Urinary bladder (tissue), 4 donors: Measurements from ENCODE around the gene GPR55. TPM values are rescaled to one million over a fixed set of nuclear protein-coding genes. Genes with fewer than 3 reads are reported as not detected.
"Not testable (repeated sequence)": the region's sequence is repeated elsewhere in the genome, so short reads cannot be mapped to it uniquely, and the experiment has no call there.

Source experiments
- DNase-seq: peaks from one replicate; pipeline ENCODE4 v3.0.0-alpha.2; 2015; ENCODE audit errors: extremely low spot score
- H3K27ac ChIP-seq: one replicate; pipeline ENCODE4 v1.5.1; 2013; ENCODE audit warnings: low read depth, mild to moderate bottlenecking, moderate library complexity
- H3K36me3 ChIP-seq: one replicate; pipeline ENCODE4 v1.6.1; 2013; ENCODE audit warnings: mild to moderate bottlenecking, moderate library complexity; ENCODE audit not compliant: insufficient read depth
- H3K4me1 ChIP-seq: one replicate; pipeline ENCODE4 v1.6.1; 2013; ENCODE audit warnings: mild to moderate bottlenecking, moderate library complexity; ENCODE audit not compliant: insufficient read depth
- H3K4me3 ChIP-seq: one replicate; pipeline ENCODE4 v1.5.1; 2013; ENCODE audit warnings: low read depth, low read length
- WGBS: extraction: QIAGEN DNeasy Blood & Tissue Kit; methylation state at CpG from one replicate; pipeline ENCODE4 v1.1.7; 2013; 5-methylcytosine and 5-hydroxymethylcytosine counted together
- polyA plus RNA-seq: library from polyadenylated mRNA; stranded (reverse); fragments of 200-250 nt; gene quantifications from one replicate; pipeline ENCODE4 v1.2.3, GENCODE V29; 2013
- total RNA-seq: library from RNA; depleted of rRNA; stranded (reverse); fragments of >200 nt; gene quantifications from one replicate; pipeline ENCODE4 v1.2.3, GENCODE V29; 2014
- donor health status: healthy with polysubstance abuse.
- donor health status: healthy.

Gene GPR55, protein sequence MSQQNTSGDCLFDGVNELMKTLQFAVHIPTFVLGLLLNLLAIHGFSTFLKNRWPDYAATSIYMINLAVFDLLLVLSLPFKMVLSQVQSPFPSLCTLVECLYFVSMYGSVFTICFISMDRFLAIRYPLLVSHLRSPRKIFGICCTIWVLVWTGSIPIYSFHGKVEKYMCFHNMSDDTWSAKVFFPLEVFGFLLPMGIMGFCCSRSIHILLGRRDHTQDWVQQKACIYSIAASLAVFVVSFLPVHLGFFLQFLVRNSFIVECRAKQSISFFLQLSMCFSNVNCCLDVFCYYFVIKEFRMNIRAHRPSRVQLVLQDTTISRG
- total RNA-seq (0.05 TPM), polyA plus RNA-seq (0.22 TPM)

DNA sequence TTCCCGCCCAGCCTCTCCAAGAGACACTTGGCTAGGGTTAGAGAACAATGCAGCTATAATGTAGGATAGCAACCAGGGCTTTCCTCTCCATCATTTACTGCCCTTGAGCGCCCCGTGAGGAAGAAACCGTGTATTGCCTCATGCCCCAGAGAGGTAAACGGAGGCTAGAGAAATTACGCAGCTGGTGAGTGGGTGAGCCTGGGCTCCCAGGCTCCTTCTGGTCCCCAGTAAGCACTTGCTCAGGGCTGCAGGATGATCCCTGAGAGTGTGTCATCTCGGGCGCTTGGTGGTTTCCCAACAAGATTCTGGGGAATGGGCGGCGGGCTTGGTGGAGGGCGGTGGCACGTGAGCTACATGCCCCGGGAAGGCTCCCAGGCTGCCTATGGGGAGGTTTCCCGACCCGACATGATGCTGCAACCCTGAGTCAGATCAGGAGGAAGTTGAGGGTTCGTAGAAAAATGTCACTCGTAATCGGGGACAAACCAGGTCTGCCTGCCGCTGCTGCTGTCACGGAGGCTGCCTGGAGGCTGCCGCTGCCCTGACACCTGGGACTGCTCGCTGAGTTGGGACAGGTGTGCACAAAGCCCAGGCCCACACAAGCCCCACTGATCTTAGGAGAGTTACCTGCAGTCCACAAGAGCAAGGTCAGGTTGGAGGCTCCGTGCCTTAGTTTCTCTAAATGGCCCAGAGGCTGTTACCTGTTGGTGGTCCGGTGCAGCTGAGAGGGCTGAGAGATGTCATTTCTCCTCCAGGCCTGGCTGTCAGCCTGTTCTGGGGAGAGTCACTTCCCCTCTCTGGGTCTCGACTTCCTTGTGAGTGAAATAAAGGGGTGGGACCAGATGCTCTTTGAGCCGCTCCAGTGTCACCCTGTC is at the start of gene GPR55:
Gene GPR55, minus strand, starts transcription at position 773 of the 872 bp plus-strand sequence. CDS start 14,280 bp downstream, outside the sequence.
- H3K27ac ChIP-seq: no peak within 1 kb of the TSS
- DNase-seq: no peak
- 68% methylated on average over 26 of the region's 26 CpGs for WGBS
- no peaks in the 10 kb centered on the region for H3K4me1 ChIP-seq
- no peaks in the 10 kb centered on the region for H3K36me3 ChIP-seq
- H3K4me3 ChIP-seq: no peak within 1 kb of the TSS

DNA sequence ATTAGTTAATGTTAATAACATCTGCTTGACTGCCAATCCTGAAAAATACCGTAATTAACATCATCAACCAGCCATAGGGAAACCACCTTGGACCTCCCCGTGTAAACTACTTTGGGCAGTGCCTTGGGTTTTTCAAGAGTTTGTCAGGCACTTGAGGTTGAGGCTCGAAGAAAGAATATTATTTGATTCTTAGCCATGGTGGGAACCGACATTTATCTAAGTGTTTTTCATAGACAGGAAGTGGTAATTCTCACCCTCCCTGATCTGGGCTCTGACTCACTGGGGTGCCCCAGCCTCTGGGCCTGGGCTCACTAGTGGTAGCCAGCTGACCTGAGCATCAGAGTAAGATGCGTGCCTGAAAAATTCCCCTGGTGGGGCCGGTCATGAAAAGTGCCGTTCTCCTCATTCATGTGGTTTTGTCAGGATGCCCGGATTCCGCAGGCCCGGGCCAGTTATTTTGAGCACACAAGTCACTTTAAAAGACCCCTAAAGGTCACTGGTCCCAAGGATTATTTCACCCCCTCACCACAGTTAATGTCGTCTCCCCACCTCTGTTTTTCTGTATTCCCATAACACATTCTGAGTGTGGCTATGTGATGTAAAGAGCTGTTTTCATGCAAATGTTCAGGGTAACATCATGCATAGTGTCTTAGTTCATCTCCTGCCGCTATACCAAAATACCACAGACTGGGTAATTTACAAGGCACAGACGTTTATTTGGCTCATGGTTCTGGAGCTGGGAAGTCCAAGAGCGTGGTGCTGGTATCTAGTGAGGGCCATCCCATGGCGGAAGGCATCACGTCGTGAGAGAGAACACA is 49.3 kb upstream of the GPR55 start:
- H3K4me3 ChIP-seq: no peak overlapping the region
- 81% methylated on average over 17 of the region's 17 CpGs for WGBS
- H3K27ac ChIP-seq: no peak overlapping the region
- no peaks in the 10 kb centered on the region for H3K4me1 ChIP-seq
- DNase-seq: no peak
- no peaks in the 10 kb centered on the region for H3K36me3 ChIP-seq

DNA sequence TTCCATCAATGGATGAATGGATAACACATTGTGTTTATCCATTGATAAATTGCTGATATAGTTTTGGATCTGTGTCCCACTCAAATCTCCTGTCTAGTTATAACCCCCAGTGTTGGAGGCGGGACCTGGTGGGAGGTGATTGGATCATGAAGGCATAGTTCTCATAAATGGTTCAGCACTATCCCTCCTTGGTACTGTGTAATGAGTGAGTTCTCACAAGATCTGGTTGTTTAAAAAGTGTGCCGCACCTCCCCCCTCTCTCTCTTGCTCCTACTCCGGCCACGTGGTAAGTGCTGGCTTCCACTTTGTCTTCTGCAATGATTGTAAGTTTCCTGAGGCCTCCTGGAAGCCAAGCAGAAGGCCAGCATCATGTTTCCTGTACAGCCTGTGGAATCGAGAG is 47.0 kb upstream of the GPR55 start:
- WGBS: 77% methylated on average over 5 of the region's 5 CpGs
- H3K4me3 ChIP-seq: no peak overlapping the region
- DNase-seq: no peak
- no peaks in the 10 kb centered on the region for H3K4me1 ChIP-seq
- no peaks in the 10 kb centered on the region for H3K36me3 ChIP-seq
- no peak overlapping the region for H3K27ac ChIP-seq

DNA sequence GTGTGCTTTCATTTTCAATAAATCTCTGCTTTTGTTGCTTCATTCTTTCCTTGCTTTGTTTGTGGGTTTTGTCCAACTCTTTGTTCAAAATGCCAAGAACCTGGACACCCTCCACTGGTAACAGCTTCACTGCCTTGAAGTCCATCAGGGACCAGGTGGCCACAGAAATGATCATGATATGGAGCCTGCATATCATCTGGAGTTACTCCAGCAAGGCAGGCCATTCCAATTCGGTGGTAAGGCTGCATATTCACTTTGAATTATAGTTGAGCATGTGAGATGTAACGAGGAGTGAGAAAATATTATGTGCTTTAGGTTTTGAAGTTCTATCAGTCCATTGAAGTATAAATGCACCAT is 44.6 kb upstream of the GPR55 start:
- Histone ChIP-seq H3K4me3 (no peak overlapping the region), H3K27ac (no peak overlapping the region), H3K36me3 (no peaks in the 10 kb centered on the region), H3K4me1 (no peaks in the 10 kb centered on the region)
- 67% methylated on average over 2 of the region's 2 CpGs for WGBS
- no peak for DNase-seq

DNA sequence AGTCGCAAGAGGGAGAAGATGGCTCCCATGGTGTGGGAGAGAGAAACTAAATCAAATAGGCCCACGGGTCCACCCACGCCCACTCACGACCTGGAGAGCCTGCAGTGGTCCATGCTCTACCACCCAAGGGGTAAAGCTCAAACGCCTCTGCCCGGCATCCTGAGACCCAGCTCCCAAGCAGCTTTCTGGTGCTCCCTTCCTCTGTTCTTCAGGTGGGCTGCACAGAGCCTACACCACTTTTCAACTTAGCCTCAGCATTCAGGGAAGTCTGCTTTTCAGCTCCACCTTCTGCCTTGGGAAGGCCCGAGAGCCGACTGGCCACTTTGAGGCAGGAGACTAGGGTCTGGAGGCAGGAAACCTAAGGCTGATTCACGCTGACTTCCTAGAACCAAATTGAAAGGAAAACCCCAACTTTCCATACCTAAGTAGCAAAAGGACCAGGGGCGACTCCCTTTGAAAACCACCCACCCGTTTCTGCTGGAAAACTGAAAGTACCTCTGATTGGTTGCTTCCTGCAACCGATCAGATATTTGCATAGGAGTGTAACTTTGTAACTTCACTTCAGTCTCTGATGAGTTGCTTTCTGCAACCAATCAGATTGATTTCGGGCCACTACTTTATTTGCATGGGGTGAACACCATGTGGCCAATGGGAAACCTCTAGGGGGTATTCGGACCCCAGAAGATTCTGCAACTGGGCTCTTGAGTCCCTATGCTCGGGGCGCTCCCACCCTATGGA is 44.0 kb upstream of the GPR55 start:
- Histone ChIP-seq H3K27ac (no peak overlapping the region), H3K4me1 (no peaks in the 10 kb centered on the region), H3K36me3 (no peaks in the 10 kb centered on the region), H3K4me3 (no peak overlapping the region)
- DNase-seq: no peak
- 82% methylated on average over 16 of the region's 16 CpGs for WGBS

DNA sequence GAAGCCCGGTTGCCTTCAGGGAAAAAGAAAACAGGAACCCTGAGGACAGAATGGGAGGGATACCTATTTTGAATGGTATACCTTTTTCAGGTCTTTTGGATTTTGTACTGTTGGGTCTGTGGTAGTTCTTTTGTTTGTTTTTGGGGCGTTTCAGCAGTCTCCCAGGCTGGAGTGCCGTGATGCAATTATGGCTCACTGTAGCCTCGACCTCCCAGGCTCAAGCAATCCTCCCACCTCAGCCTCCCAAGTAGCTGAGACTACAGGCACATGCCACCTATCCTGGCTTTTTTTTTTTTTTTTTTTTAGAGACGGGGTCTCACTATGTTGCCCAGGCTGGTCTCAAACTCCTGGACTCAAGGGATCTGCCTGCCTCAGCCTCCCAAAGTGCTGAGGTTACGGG is 43.3 kb upstream of the GPR55 start:
- H3K4me3 ChIP-seq, DNase-seq, H3K4me1 ChIP-seq, H3K36me3 ChIP-seq, H3K27ac ChIP-seq: not testable (repeated sequence)
- WGBS: 92% methylated on average over 6 of the region's 6 CpGs

DNA sequence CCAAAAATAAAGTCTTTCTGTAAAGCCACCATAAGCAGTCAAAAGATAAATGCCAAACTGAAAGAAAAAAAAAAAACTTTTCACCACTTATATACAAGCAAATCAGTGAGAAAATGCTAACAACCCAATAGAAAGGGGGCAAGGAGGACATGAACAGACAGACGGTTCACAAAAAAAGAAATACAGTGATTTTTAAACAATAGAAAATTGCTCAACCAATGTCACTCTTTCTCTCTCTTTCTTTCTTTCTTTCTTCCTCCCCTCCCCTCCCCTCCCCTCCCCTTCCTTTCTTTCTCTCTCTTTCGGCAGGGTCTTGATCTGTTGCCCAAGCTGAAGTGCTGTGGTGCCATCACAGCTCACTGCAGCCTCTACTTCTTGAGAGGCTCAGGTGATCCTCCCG is 42.1 kb upstream of the GPR55 start:
- Histone ChIP-seq H3K4me3 (no peak overlapping the region), H3K27ac (no peak overlapping the region), H3K4me1 (no peaks in the 10 kb centered on the region), H3K36me3 (no peaks in the 10 kb centered on the region)
- DNase-seq: no peak
- WGBS: 72% methylated on average over 3 of the region's 3 CpGs

DNA sequence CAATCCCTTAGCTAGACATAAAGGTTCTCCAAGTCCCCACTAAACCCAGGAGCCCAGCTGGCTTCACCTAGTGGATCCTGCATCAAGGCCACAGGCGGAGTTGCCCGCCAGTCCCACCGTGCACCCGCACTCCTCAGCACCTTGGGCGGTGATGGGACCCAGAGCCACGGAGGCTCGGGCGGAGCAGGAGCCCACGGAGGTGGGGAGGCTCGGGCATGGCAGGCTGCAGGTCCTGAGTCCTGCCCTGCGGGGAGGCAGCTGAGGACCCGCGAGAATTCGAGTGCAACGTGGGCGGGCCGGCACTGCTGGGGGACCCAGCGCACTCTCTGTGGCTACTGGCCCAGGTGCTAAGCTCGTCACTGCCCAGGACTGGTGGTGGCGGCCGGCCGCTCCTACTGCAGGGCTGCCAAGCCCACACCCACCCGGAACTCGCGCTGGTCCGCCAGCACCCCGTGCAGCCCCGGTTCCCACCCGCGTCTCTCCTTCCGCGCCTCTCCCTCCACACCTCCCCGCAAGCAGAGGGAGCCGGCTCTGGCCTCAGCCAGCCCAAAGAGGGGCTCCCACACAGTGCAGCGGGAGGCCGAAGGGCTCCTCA is 39.2 kb upstream of the GPR55 start:
- DNase-seq: no peak
- Histone ChIP-seq H3K36me3 (no peaks in the 10 kb centered on the region), H3K4me1 (no peaks in the 10 kb centered on the region), H3K4me3 (no peak overlapping the region), H3K27ac (no peak overlapping the region)
- 93% methylated on average over 36 of the region's 36 CpGs for WGBS

DNA sequence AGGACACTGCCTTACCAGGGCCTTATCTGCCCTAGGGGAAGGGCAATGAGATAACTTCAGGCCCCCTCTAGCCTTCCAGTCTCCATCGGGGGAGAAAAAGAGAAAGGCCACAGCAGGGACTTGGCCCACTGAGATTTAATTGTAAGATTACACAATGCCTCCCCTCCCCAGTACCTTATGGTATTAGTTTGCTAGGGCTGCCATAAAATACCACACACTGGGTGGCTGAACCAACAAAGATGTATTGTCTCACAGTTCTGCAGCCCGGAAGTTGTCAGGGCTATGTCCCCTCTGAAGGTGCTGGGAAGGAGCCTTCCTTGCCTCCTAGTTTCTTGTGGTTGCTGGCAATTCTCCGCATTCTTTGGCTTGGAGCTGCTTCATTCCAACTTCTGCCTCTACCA is 36.0 kb upstream of the GPR55 start:
- Histone ChIP-seq H3K27ac (no peak overlapping the region), H3K4me3 (no peak overlapping the region), H3K36me3 (no peaks in the 10 kb centered on the region), H3K4me1 (no peaks in the 10 kb centered on the region)
- DNase-seq: no peak
- 67% methylated on average over 3 of the region's 3 CpGs for WGBS

DNA sequence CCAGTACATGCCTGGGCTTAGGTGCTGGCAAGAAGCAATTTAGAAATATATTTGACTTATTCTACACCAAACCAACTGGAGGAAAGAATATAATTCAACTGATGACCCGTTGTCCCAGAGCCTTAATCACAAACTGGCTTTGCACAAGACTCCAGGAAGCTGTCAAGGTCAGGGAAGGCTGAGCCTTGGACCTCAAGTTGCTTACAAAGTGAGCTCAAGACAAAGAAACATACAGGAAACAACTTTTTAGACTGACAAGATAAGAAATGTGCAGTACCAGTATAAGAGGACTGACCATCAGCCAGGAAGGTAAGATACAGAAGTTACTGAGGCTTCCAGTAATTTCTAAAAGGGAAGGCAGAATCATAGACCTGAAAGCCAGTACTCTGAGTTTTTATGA is 35.0 kb upstream of the GPR55 start:
- Histone ChIP-seq H3K36me3 (no peaks in the 10 kb centered on the region), H3K27ac (no peak overlapping the region)

DNA sequence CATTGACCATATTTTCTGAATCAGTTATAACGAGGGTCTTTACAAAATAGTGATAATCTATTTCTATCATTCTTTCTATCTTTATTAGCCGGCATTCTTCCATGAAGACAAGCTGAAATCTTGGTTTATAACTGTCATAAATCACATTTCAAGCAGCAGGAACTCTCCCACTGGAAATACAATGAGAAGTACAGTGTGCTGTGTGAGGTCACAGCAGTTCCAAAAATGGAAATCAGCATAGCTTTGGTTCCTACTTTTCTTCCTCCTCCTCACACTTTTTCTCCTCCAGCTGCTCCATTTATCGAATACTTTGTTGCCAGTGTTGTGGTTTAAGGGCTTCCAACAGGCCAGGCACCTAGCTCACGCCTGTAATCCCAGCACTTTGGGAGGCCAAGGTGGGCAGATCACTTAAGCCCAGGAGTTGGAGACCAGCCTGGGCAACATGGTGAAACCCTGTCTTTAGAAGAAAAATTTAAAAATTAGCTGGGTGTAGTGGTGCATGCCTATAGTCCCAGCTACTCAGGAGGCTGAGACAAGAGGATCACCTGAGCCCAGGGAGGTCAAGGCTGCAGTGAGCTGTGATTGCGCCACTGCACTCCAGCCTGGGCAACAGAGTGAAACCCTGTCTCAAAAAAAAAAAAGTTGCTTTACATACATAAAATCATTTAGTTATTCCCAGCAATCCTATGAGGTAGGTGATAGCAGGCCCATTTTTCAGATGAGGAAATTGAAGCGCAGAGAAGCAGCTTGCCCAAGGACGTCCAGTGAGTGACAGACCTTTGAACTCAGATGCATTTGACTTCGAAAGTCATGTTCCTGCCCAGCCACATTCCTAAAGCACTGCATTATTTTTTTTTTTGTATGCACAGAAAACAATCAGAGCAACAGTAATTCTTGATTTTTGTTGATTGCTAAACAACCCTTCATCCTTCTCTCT is 34.0 kb upstream of the GPR55 start:
- Histone ChIP-seq H3K27ac (no peak overlapping the region), H3K4me3 (no peak overlapping the region), H3K4me1 (no peaks in the 10 kb centered on the region), H3K36me3 (no peaks in the 10 kb centered on the region)
- DNase-seq: no peak
- 78% methylated on average over 8 of the region's 8 CpGs for WGBS

More for the DNA sequence above, 35.0 kb upstream of the GPR55 start:
- no peak for DNase-seq
- WGBS: 50% methylated on average over 1 of the region's 1 CpG
- no peak overlapping the region for H3K4me3 ChIP-seq
- H3K4me1 ChIP-seq: no peaks in the 10 kb centered on the region

DNA sequence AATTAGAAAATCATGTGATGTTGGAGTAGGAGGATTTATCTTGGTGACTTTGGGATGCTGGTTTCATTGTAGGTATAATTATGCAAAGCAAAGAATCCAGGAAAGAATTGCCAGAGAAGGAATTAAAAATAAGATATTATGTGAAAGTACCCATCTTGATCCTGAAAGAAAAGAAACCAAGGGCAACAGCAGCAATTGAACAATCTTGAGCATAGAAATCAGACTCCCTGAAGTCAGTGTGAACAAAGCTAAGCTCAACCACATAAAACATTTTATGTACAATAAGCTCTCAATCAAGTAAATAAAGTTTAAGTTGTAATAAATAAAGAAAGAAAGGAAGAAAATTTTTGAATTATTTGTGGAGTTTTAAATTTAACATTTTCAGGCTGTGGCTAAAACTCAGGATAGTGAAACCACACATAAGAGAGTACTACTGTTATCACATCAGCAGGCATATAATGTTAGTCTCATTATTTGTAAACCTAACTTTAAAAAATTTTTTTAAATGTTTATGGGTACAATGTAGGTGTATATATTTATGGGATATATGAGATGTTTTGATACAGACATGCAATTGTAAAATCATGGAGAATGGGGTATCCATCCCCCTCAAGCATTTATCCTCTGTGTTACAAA is 32.8 kb upstream of the GPR55 start:
- Histone ChIP-seq H3K4me3 (no peak overlapping the region), H3K4me1 (no peaks in the 10 kb centered on the region), H3K27ac (no peak overlapping the region), H3K36me3 (no peaks in the 10 kb centered on the region)
- no peak for DNase-seq
